Measurements from ENCODE around the gene ARHGAP32.

The ARHGAP32 gene

GRCh38 chr11:129222158-129222557, 30.0 kb upstream of the ARHGAP32 start:
- no peak for TF ChIP-seq MYC (IDR thresholded peaks at IDR 0.05; ENCODE audit: low read depth, low read length)
- no peak for TF ChIP-seq POLR2A (IDR thresholded peaks at IDR 0.05; ENCODE audit: extremely low read depth, insufficient read length)
- no peak for TF ChIP-seq CTCF (IDR thresholded peaks at IDR 0.05; ENCODE audit: low read depth, low read length)
- TF ChIP-seq MAX (IDR thresholded peaks at IDR 0.05; ENCODE audit: low read depth, low read length), result no peak
- no peak for DNase-seq (ENCODE audit: low read depth)
- no peak overlapping the region for H3K4me3 ChIP-seq (ENCODE audit: low read depth, low read length)

- DNase-seq (ENCODE audit: low read depth), result no peak
- TF ChIP-seq MYC (IDR thresholded peaks at IDR 0.05; ENCODE audit: low read depth, low read length) (no peak), CTCF (IDR thresholded peaks at IDR 0.05; ENCODE audit: low read depth, low read length) (no peak), POLR2A (IDR thresholded peaks at IDR 0.05; ENCODE audit: extremely low read depth, insufficient read length) (no peak), MAX (IDR thresholded peaks at IDR 0.05; ENCODE audit: low read depth, low read length) (no peak)
- H3K4me3 ChIP-seq (ENCODE audit: low read depth, low read length), result no peak overlapping the region
Measured at GRCh38 chr11:129215506-129216245, 23.6 kb upstream of the ARHGAP32 start.

GRCh38 chr11:129214710-129215295, 22.7 kb upstream of the ARHGAP32 start:
- no peak for TF ChIP-seq MYC (IDR thresholded peaks at IDR 0.05; ENCODE audit: low read depth, low read length)
- no peak for TF ChIP-seq MAX (IDR thresholded peaks at IDR 0.05; ENCODE audit: low read depth, low read length)
- no peak for DNase-seq (ENCODE audit: low read depth)
- H3K4me3 ChIP-seq (ENCODE audit: low read depth, low read length), result no peak overlapping the region

- no peak for TF ChIP-seq POLR2A (IDR thresholded peaks at IDR 0.05; ENCODE audit: extremely low read depth, insufficient read length)
- no peak for TF ChIP-seq MAX (IDR thresholded peaks at IDR 0.05; ENCODE audit: low read depth, low read length)
- TF ChIP-seq MYC (IDR thresholded peaks at IDR 0.05; ENCODE audit: low read depth, low read length), result no peak
- no peak for TF ChIP-seq CTCF (IDR thresholded peaks at IDR 0.05; ENCODE audit: low read depth, low read length)
- no peak overlapping the region for H3K4me3 ChIP-seq (ENCODE audit: low read depth, low read length)
- no peak for DNase-seq (ENCODE audit: low read depth)
Measured at GRCh38 chr11:129213261-129213660, 21.1 kb upstream of the ARHGAP32 start.

GRCh38 chr11:129211397-129211796, 19.3 kb upstream of the ARHGAP32 start:
- no peak overlapping the region for H3K4me3 ChIP-seq (ENCODE audit: low read depth, low read length)
- DNase-seq (ENCODE audit: low read depth), result no peak
- TF ChIP-seq MAX (IDR thresholded peaks at IDR 0.05; ENCODE audit: low read depth, low read length) (no peak), CTCF (IDR thresholded peaks at IDR 0.05; ENCODE audit: low read depth, low read length) (no peak), MYC (IDR thresholded peaks at IDR 0.05; ENCODE audit: low read depth, low read length) (no peak)

- no peak for TF ChIP-seq MAX (IDR thresholded peaks at IDR 0.05; ENCODE audit: low read depth, low read length)
- no peak for TF ChIP-seq POLR2A (IDR thresholded peaks at IDR 0.05; ENCODE audit: extremely low read depth, insufficient read length)
- TF ChIP-seq MYC (IDR thresholded peaks at IDR 0.05; ENCODE audit: low read depth, low read length), result no peak
- TF ChIP-seq CTCF (IDR thresholded peaks at IDR 0.05; ENCODE audit: low read depth, low read length), result no peak
- H3K4me3 ChIP-seq (ENCODE audit: low read depth, low read length), result no peak overlapping the region
- DNase-seq (ENCODE audit: low read depth), result peak; percentile 47
Measured at GRCh38 chr11:129210831-129211181, 18.7 kb upstream of the ARHGAP32 start.

All from NB4 (cell line).